ENCODE data around the gene MORN5.

The MORN5 gene

DNA sequence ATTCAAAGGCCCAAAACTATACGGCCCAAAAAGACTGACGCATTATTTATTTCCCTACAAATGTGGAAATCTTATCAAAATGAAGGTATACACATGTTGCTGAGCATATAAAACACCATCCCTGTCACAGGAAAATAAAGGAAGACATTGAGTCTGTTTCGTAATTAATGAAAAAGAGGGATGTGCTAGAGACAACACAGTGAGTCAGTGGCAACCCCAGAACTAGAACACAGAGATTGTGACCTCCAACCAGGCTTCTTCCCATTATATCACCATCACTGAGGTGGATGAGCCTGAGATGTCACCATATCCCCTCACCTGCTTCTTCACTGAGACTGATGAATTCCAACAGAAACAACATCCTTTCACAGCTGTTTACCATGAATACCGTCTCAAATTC lies 3.9 kb upstream of the MORN5 start:
- TF ChIP-seq, protein P1, sequence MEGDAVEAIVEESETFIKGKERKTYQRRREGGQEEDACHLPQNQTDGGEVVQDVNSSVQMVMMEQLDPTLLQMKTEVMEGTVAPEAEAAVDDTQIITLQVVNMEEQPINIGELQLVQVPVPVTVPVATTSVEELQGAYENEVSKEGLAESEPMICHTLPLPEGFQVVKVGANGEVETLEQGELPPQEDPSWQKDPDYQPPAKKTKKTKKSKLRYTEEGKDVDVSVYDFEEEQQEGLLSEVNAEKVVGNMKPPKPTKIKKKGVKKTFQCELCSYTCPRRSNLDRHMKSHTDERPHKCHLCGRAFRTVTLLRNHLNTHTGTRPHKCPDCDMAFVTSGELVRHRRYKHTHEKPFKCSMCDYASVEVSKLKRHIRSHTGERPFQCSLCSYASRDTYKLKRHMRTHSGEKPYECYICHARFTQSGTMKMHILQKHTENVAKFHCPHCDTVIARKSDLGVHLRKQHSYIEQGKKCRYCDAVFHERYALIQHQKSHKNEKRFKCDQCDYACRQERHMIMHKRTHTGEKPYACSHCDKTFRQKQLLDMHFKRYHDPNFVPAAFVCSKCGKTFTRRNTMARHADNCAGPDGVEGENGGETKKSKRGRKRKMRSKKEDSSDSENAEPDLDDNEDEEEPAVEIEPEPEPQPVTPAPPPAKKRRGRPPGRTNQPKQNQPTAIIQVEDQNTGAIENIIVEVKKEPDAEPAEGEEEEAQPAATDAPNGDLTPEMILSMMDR (IDR thresholded peaks at IDR 0.05; ENCODE audit: extremely low read depth, insufficient read depth, missing control alignments), result no peak
- in situ Hi-C loops (cut with MboI; ENCODE audit: low pct_unique_long_range_greater_than_20kb, low sequenced_read_pairs, unreplicated experiment), result no loop called here
- DNase-seq (ENCODE audit: low spot score), result no peak

GRCh38 chr9:122158202-122158601 lies 1.5 kb upstream of the MORN5 start:
- TF ChIP-seq, protein P1 (IDR thresholded peaks at IDR 0.05; ENCODE audit: extremely low read depth, insufficient read depth, missing control alignments), result peak; percentile 57
- DNase-seq (ENCODE audit: low spot score), result peak; percentile 47
- in situ Hi-C loops (cut with MboI; ENCODE audit: low pct_unique_long_range_greater_than_20kb, low sequenced_read_pairs, unreplicated experiment), result no loop called here

GRCh38 chr9:122159925-122160246 lies 178 bp downstream of the MORN5 start:
- in situ Hi-C loops (cut with MboI; ENCODE audit: low pct_unique_long_range_greater_than_20kb, low sequenced_read_pairs, unreplicated experiment), result no loop called here
- DNase-seq (ENCODE audit: low spot score), result no peak
- TF ChIP-seq, protein P1 (IDR thresholded peaks at IDR 0.05; ENCODE audit: extremely low read depth, insufficient read depth, missing control alignments), result no peak

- in situ Hi-C loops (cut with MboI; ENCODE audit: low pct_unique_long_range_greater_than_20kb, low sequenced_read_pairs, unreplicated experiment), result no loop called here
- TF ChIP-seq, protein P1 (IDR thresholded peaks at IDR 0.05; ENCODE audit: extremely low read depth, insufficient read depth, missing control alignments), result no peak
- DNase-seq (ENCODE audit: low spot score), result no peak
Measured at GRCh38 chr9:122162415-122162814, 2.7 kb downstream of the MORN5 start.

DNA sequence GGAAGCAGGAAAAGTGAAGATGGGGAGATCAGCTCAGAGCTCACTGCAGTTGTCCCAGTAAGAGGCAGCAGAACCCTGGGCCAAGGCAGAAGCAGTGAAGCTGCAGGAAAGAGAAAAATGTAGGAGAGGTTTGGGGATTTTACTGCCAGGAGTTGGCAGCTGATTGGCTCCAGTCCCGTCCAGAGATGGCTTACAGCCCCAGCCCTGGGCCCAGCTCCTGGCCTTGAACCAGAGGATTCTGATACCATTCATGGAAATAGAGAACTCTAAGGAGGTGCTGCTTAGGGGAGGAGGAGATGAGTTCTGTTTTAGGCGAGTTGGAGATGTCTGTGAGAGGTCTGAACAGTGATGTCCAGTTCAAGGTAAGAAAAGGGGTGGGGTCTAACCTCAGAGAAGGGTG lies 4.6 kb downstream of the MORN5 start:
- in situ Hi-C loops (cut with MboI; ENCODE audit: low pct_unique_long_range_greater_than_20kb, low sequenced_read_pairs, unreplicated experiment), result no loop called here
- no peak for DNase-seq (ENCODE audit: low spot score)
- TF ChIP-seq, protein P1 (IDR thresholded peaks at IDR 0.05; ENCODE audit: extremely low read depth, insufficient read depth, missing control alignments), result no peak

DNA sequence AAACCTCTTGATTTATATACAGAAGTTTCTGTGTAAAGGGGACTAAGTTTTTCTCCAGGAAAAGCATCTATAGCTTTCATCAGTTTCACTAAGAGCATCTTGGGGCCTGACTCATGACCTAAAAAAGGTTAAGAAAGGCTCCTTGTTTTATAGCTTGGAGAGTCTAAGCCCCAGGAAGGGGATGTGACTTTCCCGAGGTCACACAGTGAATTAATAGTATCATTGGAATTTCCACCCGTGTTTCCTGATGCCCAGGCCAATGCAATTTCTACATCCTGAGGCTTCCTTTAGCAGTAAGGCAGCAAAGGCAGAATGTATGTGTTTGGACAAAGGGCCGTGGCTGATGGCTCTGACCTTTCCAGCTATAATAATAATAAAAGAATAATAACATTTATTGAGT lies 8.6 kb downstream of the MORN5 start:
- TF ChIP-seq, protein P1 (IDR thresholded peaks at IDR 0.05; ENCODE audit: extremely low read depth, insufficient read depth, missing control alignments), result no peak
- no peak for DNase-seq (ENCODE audit: low spot score)
- in situ Hi-C loops (cut with MboI; ENCODE audit: low pct_unique_long_range_greater_than_20kb, low sequenced_read_pairs, unreplicated experiment), result no loop called here

DNA sequence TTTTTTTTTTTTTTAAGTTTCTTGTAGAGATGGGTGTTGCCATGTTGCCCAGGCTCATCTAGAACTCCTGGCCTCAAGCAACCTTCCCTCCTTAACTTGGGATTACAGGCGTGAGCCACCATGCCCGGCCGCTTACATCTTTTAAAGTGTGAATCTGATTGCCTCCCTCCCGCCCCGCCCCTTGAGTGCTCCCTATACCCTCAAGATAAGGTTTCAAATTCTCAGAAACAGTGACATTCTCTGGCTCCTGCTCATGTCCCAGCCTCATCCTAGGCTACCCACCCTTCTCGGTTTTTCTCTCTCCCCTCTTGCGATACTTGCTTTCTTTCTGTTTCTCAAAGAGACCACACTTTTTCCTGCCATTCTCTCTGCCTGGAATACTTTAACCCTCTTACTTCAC lies 12.4 kb downstream of the MORN5 start:
- TF ChIP-seq, protein P1 (IDR thresholded peaks at IDR 0.05; ENCODE audit: extremely low read depth, insufficient read depth, missing control alignments), result no peak
- in situ Hi-C loops (cut with MboI; ENCODE audit: low pct_unique_long_range_greater_than_20kb, low sequenced_read_pairs, unreplicated experiment), result no loop called here
- DNase-seq (ENCODE audit: low spot score), result no peak

Measured in GM13977 (cell line).